Colonic mucosa (tissue), 4 donors: ENCODE data around the gene DIAPH1. TPM values are rescaled to one million over a fixed set of nuclear protein-coding genes. Genes with fewer than 3 reads are reported as not detected.

Experiments used
- DNase-seq: peaks from one replicate; pipeline ENCODE4 v3.0.0-alpha.2; 2020
- H3K27ac ChIP-seq: fragments of 200-600 bp; one replicate; pipeline ENCODE4 v1.8.0; 2021
- H3K27me3 ChIP-seq: fragments of 200-600 bp; one replicate; pipeline ENCODE4 v1.8.0; 2021
- H3K36me3 ChIP-seq: fragments of 200-600 bp; one replicate; pipeline ENCODE4 v1.8.0; 2021
- H3K4me1 ChIP-seq: fragments of 200-600 bp; one replicate; pipeline ENCODE4 v1.8.0; 2021; ENCODE audit warnings: mild to moderate bottlenecking
- H3K4me3 ChIP-seq: fragments of 200-600 bp; one replicate; pipeline ENCODE4 v1.8.0; 2021
- H3K9ac ChIP-seq, 2 donors: one replicate each; pipeline ENCODE4 v1.7.0; 2013; ENCODE audit warnings: control low read depth in 2 of 2, low read depth in 2 of 2, low read length in 2 of 2
- H3K9me3 ChIP-seq: fragments of 200-600 bp; one replicate; pipeline ENCODE4 v1.8.0; 2021
- intact Hi-C: fragments of 100-400 bp; cut with DNase I; formaldehyde crosslinking; loops from one replicate; pipeline ENCODE4 v1.14.1; 2022
- total RNA-seq, 2 donors: library from RNA; stranded (reverse); fragmentation: NEBNext Ultra II Directional in 1 of 2; extraction: Animal tissue kit (Norgen Biotek cat#: 25700) in 1 of 2; gene quantifications; one replicate each; pipeline ENCODE4 v1.2.1, GENCODE V29; 2021
- TF ChIP-seq, protein P1 (sequence below): fragments of 200-600 bp; IDR thresholded peaks from one replicate; pipeline ENCODE4 v1.8.0; 2022; ENCODE audit warnings: antibody characterized with exemption, mild to moderate bottlenecking
- donor health status: healthy.
- donor health status: DM: no; HTN: no; CAD: no.
- donor health status: DM: no; HTN: no; CAD: no.

Gene DIAPH1
- total RNA-seq, 2 donors from 2014 or later, result 113 to 143 TPM

DNA sequence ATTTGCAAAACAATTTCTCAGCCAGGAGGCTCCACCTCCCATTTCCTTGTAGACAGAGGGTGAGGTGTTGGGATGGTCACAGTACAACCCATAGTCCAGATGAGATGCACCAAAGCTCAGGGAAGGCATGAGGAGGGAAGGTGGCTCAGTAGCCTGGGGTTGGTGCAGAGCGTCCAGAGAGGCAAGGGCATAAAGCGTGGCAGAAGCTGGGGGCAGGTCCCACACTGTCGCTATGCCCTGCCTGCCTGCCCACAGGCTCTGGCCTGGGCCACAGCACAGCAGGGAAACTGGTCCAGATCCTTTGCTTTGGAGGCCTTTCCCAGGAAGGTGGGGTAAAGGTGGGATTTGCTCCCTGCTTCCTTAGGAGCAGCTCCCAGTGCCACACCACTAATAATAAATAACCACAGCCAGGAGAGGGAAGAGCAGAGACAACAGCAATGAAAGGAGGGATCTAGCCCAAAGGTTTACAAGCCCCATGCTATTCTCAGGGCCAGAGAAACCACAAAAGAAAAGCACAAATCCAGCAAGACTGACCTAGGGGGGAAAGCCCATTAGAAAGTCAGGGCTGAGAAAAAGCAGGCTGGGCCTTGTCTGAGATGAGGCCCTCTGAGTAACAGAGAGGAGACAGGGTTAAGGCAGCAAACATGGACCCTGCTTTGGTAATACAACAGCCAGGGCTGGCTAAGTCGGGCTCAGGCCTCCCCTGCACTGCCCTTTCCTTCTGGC is 102.7 kb downstream of the DIAPH1 start:
- DNase-seq, result no peak
- Histone ChIP-seq H3K27me3 (no peaks in the 10 kb centered on the region), H3K9ac (no peak overlapping the region), H3K36me3 (no peaks in the 10 kb centered on the region), H3K9me3 (no peaks in the 10 kb centered on the region), H3K27ac (no peak overlapping the region), H3K4me1 (peaks cover 15% of the 10 kb centered on the region), H3K4me3 (no peak overlapping the region)
- intact Hi-C loops, result loop anchor here (5.0 kb wide), 1 partner anchor 39 kb away; the partner anchor contains the start of gene PCDHGC3
- TF ChIP-seq, protein P1, sequence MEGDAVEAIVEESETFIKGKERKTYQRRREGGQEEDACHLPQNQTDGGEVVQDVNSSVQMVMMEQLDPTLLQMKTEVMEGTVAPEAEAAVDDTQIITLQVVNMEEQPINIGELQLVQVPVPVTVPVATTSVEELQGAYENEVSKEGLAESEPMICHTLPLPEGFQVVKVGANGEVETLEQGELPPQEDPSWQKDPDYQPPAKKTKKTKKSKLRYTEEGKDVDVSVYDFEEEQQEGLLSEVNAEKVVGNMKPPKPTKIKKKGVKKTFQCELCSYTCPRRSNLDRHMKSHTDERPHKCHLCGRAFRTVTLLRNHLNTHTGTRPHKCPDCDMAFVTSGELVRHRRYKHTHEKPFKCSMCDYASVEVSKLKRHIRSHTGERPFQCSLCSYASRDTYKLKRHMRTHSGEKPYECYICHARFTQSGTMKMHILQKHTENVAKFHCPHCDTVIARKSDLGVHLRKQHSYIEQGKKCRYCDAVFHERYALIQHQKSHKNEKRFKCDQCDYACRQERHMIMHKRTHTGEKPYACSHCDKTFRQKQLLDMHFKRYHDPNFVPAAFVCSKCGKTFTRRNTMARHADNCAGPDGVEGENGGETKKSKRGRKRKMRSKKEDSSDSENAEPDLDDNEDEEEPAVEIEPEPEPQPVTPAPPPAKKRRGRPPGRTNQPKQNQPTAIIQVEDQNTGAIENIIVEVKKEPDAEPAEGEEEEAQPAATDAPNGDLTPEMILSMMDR, result no peak

DNA sequence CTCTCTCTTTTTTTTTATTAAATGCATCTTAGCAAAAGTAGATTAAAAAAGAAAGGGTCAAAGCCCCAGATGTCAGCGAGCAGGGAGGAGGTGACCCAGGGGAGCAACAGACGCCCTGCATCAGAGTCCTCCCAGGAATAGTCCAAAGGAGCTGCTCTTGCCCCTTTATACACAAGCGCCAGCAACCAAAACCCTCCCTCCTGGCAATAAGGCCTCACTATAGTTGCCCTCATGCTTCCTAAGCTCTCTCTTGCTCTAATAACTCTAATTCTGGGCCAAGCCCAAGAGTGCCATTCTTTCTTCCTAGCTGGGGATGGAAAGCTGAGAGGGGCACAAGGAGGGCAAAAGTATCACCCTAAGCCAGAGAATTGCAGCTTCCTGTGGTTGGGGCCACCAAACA is 103.7 kb downstream of the DIAPH1 start:
- TF ChIP-seq, protein P1, result no peak
- H3K9me3 ChIP-seq, result no peaks in the 10 kb centered on the region
- no peak for DNase-seq
- peaks cover 8% of the 10 kb centered on the region for H3K4me1 ChIP-seq
- H3K9ac ChIP-seq, result no peak overlapping the region
- intact Hi-C loops, result loop anchor here (5.0 kb wide), 1 partner anchor 38 kb away; the partner anchor contains the start of gene PCDHGC3
- no peak overlapping the region for H3K27ac ChIP-seq
- H3K27me3 ChIP-seq, result no peaks in the 10 kb centered on the region
- H3K36me3 ChIP-seq, result no peaks in the 10 kb centered on the region
- no peak overlapping the region for H3K4me3 ChIP-seq

DNA sequence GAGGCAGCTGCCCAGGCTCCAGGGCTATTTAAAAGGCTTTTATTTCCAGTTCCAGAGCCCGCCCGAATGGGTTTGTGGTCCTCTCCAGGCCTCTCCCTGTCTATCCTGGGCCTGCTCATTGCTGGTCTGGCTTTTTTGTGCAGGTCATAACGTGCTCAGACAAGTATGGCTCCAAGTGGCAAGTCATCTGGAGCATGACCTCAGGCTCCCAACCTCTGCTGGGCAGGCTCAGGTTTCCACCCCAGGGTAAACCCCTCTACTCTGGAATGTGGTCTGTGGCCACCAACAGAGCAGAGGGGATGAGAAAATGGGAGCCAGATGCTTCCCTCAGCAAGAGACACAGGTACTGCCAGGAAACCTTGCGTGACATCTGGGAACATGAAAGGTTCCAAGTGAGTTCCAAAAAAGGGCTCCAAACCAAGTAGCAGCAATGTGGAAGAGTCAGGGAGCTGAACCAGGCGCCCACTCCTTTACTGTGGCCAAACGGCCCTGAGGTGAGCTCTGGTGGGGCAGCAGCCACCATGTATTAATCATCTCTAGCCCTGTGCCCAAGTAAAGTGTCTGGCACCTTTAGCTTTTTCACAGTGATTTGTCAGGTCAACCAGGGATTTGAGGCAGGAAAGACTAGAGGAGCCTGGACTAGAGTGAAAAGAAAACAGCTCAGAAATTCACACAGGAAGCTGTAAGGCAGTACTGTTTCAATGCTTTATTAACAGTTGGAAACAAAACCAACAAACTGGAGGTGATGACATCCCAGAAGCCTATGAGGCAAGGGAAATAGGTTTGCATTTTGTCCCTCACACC is 104.3 kb downstream of the DIAPH1 start:
- intact Hi-C loops, result loop anchor here (5.0 kb wide), 1 partner anchor 37 kb away; the partner anchor contains the start of gene PCDHGC3
- H3K4me1 ChIP-seq, result peaks cover 8% of the 10 kb centered on the region
- TF ChIP-seq, protein P1, result no peak
- no peak overlapping the region for H3K4me3 ChIP-seq
- DNase-seq, result no peak
- H3K9me3 ChIP-seq, result no peaks in the 10 kb centered on the region
- no peaks in the 10 kb centered on the region for H3K36me3 ChIP-seq
- no peak overlapping the region for H3K9ac ChIP-seq
- H3K27me3 ChIP-seq, result no peaks in the 10 kb centered on the region
- peak overlapping the region; percentile 70 for H3K27ac ChIP-seq

DNA sequence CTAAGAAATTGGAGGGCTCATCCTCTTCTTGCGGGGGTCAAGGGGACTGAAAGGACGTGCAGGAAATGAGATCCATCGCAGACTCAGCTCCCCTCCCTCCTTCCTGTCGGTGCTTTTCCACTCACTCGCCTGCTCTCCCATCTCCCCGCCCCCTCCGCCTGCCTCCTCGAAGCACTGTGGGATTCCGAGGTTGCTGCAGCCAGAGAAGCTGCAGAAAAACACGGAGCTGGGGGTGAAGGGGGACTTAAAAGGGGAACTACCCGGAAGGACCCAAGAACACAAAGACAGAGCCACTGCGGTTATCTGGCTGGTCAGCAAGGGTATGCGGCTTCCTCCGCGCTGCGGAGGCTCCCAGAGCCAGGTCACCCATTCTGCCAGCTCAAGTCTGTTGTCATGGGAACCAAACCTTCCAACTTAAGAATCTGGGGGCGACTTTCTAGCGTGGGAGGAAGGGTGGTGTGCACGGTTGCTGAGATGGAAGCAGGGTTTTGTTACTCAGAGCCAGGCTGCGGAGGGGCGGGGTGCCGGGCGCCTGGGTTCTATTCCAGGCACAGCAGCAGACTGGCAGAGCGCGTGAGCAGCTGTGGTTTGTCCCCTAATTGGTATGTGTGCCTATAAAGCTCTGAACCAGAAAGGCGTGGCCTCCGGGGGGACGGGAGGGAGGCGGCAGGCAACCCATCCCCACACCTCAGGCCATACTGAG is 105.0 kb downstream of the DIAPH1 start:
- Histone ChIP-seq H3K27me3 (no peaks in the 10 kb centered on the region), H3K4me3 (peak overlapping the region; percentile 36), H3K4me1 (peaks cover 8% of the 10 kb centered on the region), H3K36me3 (no peaks in the 10 kb centered on the region), H3K27ac (peak overlapping the region; percentile 70), H3K9me3 (no peaks in the 10 kb centered on the region), H3K9ac (peak overlapping the region; percentile 52 to 64)
- DNase-seq, result peak; percentile 60
- intact Hi-C loops, result no loop called here
- TF ChIP-seq, protein P1, result no peak

DNA sequence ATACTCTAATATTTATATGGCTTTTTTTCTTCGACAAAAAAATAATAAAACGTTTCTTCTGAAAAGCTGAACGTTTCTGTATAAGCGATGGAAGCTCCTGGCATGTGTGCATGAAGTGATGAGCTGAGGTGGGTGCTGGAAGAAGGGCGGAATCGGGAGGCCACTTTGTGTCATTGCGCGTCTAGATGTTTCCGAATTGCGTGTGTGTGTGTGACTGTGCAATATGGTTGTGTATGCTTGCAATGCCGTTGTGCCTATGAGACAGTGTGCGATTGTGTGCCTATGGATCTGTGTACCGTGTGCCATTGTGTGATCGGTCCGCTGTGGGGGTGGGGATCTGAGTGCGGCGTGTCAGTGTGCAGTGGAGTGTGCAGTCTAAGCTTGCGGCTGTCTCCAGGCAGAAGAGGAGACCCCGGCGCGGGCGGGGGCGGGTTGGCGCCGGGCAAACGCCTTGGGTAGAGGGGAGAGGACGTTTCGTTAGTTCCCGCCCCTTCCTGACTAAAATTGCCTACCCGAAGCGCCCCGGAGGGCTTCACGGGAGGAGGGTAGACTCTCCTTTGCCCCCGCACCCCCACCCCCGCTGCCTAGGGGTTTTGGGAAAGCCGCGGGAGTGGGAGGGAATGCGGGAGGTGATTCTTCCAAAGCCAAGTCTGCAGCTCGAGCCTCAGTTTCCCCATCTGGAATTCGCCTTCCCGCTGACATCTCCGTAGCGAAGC is 105.7 kb downstream of the DIAPH1 start:
- no peaks in the 10 kb centered on the region for H3K36me3 ChIP-seq
- peak overlapping the region; percentile 36 for H3K4me3 ChIP-seq
- H3K9me3 ChIP-seq, result no peaks in the 10 kb centered on the region
- intact Hi-C loops, result no loop called here
- H3K27ac ChIP-seq, result peak overlapping the region; percentile 70
- TF ChIP-seq, protein P1, result no peak
- H3K27me3 ChIP-seq, result no peaks in the 10 kb centered on the region
- H3K4me1 ChIP-seq, result peaks cover 8% of the 10 kb centered on the region
- peak overlapping the region; percentile 52 to 64 for H3K9ac ChIP-seq
- peak; percentile 48 for DNase-seq
